Neuronal stem cell (in vitro differentiated cells): ENCODE measurements around the gene GTSE1.
A peak's percentile ranks its signal among the peaks of the same experiment; 100 is the strongest.

ENCODE experiments used
- DNase-seq: peaks from one replicate; pipeline ENCODE4 v3.0.0-alpha.2; 2013; ENCODE audit warnings: low spot score
- H2AFZ ChIP-seq: one replicate; pipeline ENCODE4 v1.6.1; 2013; ENCODE audit warnings: mild to moderate bottlenecking, low read length, inconsistent platforms
- H2AK5ac ChIP-seq: 2 replicates; pipeline ENCODE4 v1.6.1; 2013; ENCODE audit warnings: low read depth, mild to moderate bottlenecking, inconsistent platforms, low read length, moderate library complexity, mixed read lengths
- H2BK120ac ChIP-seq: 2 replicates; pipeline ENCODE4 v1.6.1; 2013; ENCODE audit warnings: low read depth, mild to moderate bottlenecking, inconsistent platforms, low read length, moderate library complexity, mixed read lengths
- H2BK12ac ChIP-seq: one replicate; pipeline ENCODE4 v1.6.1; 2013; ENCODE audit warnings: low read length, inconsistent platforms
- H2BK15ac ChIP-seq: 2 replicates; pipeline ENCODE4 v1.6.1; 2013; ENCODE audit warnings: mild to moderate bottlenecking, low read length, inconsistent platforms, mixed read lengths
- H2BK5ac ChIP-seq: one replicate; pipeline ENCODE4 v1.6.1; 2013; ENCODE audit warnings: inconsistent platforms, mild to moderate bottlenecking, low read length, moderate library complexity
- H3K14ac ChIP-seq: one replicate; pipeline ENCODE4 v1.6.1; 2013; ENCODE audit warnings: low read length, inconsistent platforms
- H3K18ac ChIP-seq: 2 replicates; pipeline ENCODE4 v1.6.1; 2013; ENCODE audit warnings: low read length, inconsistent platforms
- H3K23ac ChIP-seq: 2 replicates; pipeline ENCODE4 v1.6.1; 2013; ENCODE audit warnings: low read depth, mild to moderate bottlenecking, mixed read lengths, low read length, inconsistent platforms; ENCODE audit not compliant: poor library complexity
- H3K27ac ChIP-seq: replicated peaks from 3 replicates; pipeline ENCODE4 v1.5.1; 2013; ENCODE audit warnings: low read length, inconsistent platforms
- H3K27me3 ChIP-seq, 3 experiments: 2 replicates each; pipeline ENCODE4 v1.6.1; 2013; ENCODE audit warnings: low read length in 3 of 3, mild to moderate bottlenecking in 2 of 3, inconsistent platforms in 1 of 3, low read depth in 1 of 3, mixed read lengths in 1 of 3, moderate library complexity in 1 of 3; ENCODE audit not compliant: control insufficient read depth in 3 of 3, insufficient read depth in 3 of 3
- H3K36me3 ChIP-seq, 2 donors: replicated peaks in 1 of 2; 2 replicates each; pipeline ENCODE4 v1.6.1; 2013; ENCODE audit warnings: low read length in 2 of 2; ENCODE audit not compliant: control insufficient read depth in 2 of 2, insufficient read depth in 2 of 2
- H3K4ac ChIP-seq: 2 replicates; pipeline ENCODE4 v1.6.1; 2013; ENCODE audit warnings: inconsistent platforms, mild to moderate bottlenecking, low read length, moderate library complexity
- H3K4me1 ChIP-seq, 2 donors: 1 replicate in 1 of 2; 2 replicates in 1 of 2; pipeline ENCODE4 v1.6.1; 2013; ENCODE audit warnings: low read length in 2 of 2, low read depth in 1 of 2; ENCODE audit not compliant: control insufficient read depth in 2 of 2, insufficient read depth in 1 of 2
- H3K4me2 ChIP-seq: one replicate; pipeline ENCODE4 v1.6.1; 2013; ENCODE audit warnings: mild to moderate bottlenecking, low read length, inconsistent platforms; ENCODE audit not compliant: insufficient read depth, poor library complexity, severe bottlenecking
- H3K4me3 ChIP-seq, 2 donors: 2 replicates each; pipeline ENCODE4 v1.5.1; 2013; ENCODE audit warnings: low read length in 2 of 2, mild to moderate bottlenecking in 2 of 2, inconsistent platforms in 1 of 2, moderate library complexity in 1 of 2
- H3K79me1 ChIP-seq: one replicate; pipeline ENCODE4 v1.6.1; 2013; ENCODE audit warnings: low read depth, mild to moderate bottlenecking, inconsistent platforms, low read length, moderate library complexity
- H3K9ac ChIP-seq: one replicate; pipeline ENCODE4 v1.6.1; 2013; ENCODE audit warnings: mild to moderate bottlenecking, low read depth, low read length, inconsistent platforms; ENCODE audit not compliant: poor library complexity
- H3K9me3 ChIP-seq, 2 donors: replicated peaks in 1 of 2; 2 replicates each; pipeline versions ENCODE3 to v1.6.1; 2013; ENCODE audit warnings: low read length in 2 of 2, mild to moderate bottlenecking in 2 of 2, inconsistent platforms in 1 of 2, low read depth in 1 of 2, mixed read lengths in 1 of 2, moderate library complexity in 1 of 2; ENCODE audit not compliant: control insufficient read depth in 2 of 2, insufficient read depth in 1 of 2
- H4K8ac ChIP-seq: one replicate; pipeline ENCODE4 v1.6.1; 2013; ENCODE audit warnings: low read depth, mild to moderate bottlenecking, inconsistent platforms, low read length, moderate library complexity
- H4K91ac ChIP-seq: one replicate; pipeline ENCODE4 v1.6.1; 2013; ENCODE audit warnings: low read length, low read depth, mild to moderate bottlenecking, inconsistent platforms; ENCODE audit not compliant: poor library complexity
- WGBS, 2 donors: extraction: QIAGEN DNeasy Blood & Tissue Kit; methylation state at CpG; one replicate each; pipeline ENCODE4 v1.1.7; 2013; ENCODE audit warnings: missing lambda C conversion rate in 2 of 2, mixed read lengths in 1 of 2; ENCODE audit not compliant: insufficient read length in 2 of 2, insufficient replicate concordance in 1 of 2; ENCODE audit errors: extremely low coverage in 2 of 2; 5-methylcytosine and 5-hydroxymethylcytosine counted together

GTSE1 gene

DNA sequence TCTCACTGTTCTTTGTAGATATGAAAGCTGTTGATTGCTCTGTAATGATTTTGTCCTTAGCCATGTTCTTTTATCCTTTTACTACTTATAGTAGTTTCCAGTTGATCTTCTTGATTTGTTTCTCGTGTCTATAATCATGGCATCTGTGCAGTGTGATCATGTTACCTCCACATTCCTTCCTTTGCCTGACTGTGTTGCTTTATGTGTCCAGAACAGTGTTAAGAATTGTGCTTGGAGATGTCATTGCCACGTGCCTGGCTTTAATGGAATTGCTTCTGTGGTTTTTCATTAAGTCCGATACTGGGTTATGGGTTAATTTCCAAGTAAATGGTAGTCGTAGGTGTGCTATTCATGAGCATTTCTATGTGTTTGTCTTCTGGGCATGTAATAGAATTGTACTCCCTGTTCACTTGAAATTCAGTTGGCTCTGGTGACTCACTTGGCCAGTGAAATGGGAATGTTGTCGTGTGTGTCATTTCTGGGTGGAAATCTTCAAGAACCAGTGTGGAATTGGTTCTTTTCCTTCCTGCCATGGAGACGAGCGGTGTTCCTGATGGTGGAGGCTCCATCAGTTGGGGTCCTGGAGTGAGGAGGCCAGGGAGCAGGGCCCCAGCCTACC is 6.8 kb downstream of the GTSE1 start:
- Histone ChIP-seq H3K27ac (no peak overlapping the region), H3K9ac (no peak overlapping the region), H2BK15ac (no peak overlapping the region), H3K79me1 (peaks cover 9% of the 10 kb centered on the region), H3K18ac (no peak overlapping the region), H3K4me2 (no peak overlapping the region), H2BK5ac (no peak overlapping the region), H2BK120ac (no peak overlapping the region), H2AK5ac (no peak overlapping the region), H2AFZ (no peak overlapping the region), H3K27me3 (no peaks in the 10 kb centered on the region), H4K8ac (no peak overlapping the region), H2BK12ac (no peak overlapping the region), H3K36me3 (peaks cover 29 to 89% of the 10 kb centered on the region in 2 donors), H3K14ac (no peak overlapping the region), H3K4me1 (peaks cover 0 to 4% of the 10 kb centered on the region in 2 donors), H4K91ac (no peak overlapping the region), H3K23ac (no peak overlapping the region), H3K4ac (no peak overlapping the region), H3K4me3 (no peak overlapping the region), H3K9me3 (no peaks in the 10 kb centered on the region)
- WGBS, 2 donors: no CpG with 5 or more reads among the region's 7 CpGs
- no peak for DNase-seq

DNA sequence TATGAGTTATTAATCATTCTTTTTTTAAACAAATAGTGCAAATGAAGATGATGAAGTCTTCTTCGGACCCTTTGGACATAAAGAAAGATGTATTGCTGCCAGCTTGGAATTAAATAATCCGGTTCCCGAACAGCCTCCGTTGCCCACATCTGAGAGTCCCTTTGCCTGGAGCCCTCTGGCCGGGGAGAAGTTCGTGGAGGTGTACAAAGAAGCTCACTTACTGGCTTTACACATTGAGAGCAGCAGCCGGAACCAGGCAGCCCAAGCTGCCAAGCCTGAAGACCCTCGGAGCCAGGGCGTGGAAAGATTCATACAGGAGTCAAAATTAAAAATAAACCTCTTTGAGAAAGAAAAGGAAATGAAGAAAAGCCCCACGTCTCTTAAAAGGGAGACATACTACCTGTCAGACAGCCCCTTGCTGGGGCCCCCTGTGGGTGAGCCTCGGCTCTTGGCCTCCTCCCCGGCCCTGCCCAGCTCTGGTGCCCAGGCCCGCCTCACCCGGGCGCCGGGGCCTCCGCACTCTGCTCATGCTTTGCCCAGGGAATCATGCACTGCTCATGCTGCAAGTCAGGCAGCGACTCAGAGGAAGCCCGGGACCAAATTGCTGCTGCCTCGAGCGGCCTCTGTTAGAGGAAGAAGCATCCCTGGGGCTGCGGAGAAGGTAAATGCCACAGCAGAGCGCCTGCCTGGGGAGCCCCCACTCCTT is 11.8 kb downstream of the GTSE1 start:
- H3K4me1 ChIP-seq: no peaks in the 10 kb centered on the region
- H3K23ac ChIP-seq: no peak overlapping the region
- H2BK120ac ChIP-seq: no peak overlapping the region
- WGBS, 2 donors: no CpG with 5 or more reads among the region's 23 CpGs
- peaks cover 13% of the 10 kb centered on the region for H3K79me1 ChIP-seq
- H2BK5ac ChIP-seq: no peak overlapping the region
- no peak overlapping the region for H3K14ac ChIP-seq
- H2BK12ac ChIP-seq: no peak overlapping the region
- no peak overlapping the region for H3K4ac ChIP-seq
- no peak overlapping the region for H3K4me3 ChIP-seq
- no peak overlapping the region for H4K91ac ChIP-seq
- no peak overlapping the region for H2AK5ac ChIP-seq
- H3K27ac ChIP-seq: no peak overlapping the region
- no peak overlapping the region for H3K18ac ChIP-seq
- H4K8ac ChIP-seq: no peak overlapping the region
- no peaks in the 10 kb centered on the region for H3K9me3 ChIP-seq
- H3K4me2 ChIP-seq: no peak overlapping the region
- H2AFZ ChIP-seq: no peak overlapping the region
- no peak overlapping the region for H3K9ac ChIP-seq
- H2BK15ac ChIP-seq: no peak overlapping the region
- DNase-seq: no peak
- no peaks in the 10 kb centered on the region for H3K27me3 ChIP-seq
- peaks cover 28 to 90% of the 10 kb centered on the region in 2 donors for H3K36me3 ChIP-seq

DNA sequence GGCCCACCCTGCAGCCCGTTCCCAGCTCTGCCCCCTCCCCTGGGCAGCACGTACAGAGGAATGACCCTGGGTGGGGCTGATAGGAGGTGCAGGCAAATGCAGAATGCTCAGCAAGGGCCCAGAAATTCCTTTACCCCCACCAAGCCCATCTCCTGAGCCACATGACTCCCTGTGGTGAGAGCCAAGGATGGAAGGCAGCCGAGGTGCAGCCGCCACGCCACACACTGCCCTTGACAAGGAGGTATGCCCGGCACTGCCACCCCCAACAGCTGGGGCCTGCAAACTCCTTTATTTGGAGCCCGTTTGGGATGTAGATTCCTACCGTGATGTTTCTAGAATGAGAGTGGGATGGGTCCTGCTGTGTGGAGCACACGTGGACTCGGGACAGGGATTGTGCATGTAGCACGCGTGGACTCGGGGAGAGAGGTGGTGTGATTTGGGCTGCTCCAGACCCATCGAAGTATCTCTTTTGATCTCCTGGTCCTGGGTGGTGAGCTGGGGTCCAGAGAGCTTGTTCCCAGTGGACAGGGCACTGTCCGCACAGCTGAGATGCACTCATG is 12.9 kb downstream of the GTSE1 start:
- H3K23ac ChIP-seq: no peak overlapping the region
- H3K18ac ChIP-seq: peak overlapping the region; percentile 17
- H2BK15ac ChIP-seq: no peak overlapping the region
- no peak overlapping the region for H3K4me2 ChIP-seq
- H3K9me3 ChIP-seq: no peaks in the 10 kb centered on the region
- WGBS, 2 donors: no CpG with 5 or more reads among the region's 15 CpGs
- peaks cover 9% of the 10 kb centered on the region for H3K79me1 ChIP-seq
- H2BK12ac ChIP-seq: no peak overlapping the region
- no peak overlapping the region for H2BK5ac ChIP-seq
- H2BK120ac ChIP-seq: no peak overlapping the region
- H3K4me3 ChIP-seq: no peak overlapping the region
- no peak overlapping the region for H3K14ac ChIP-seq
- H4K91ac ChIP-seq: no peak overlapping the region
- no peak overlapping the region for H3K27ac ChIP-seq
- no peaks in the 10 kb centered on the region for H3K27me3 ChIP-seq
- H2AK5ac ChIP-seq: no peak overlapping the region
- no peak overlapping the region for H3K9ac ChIP-seq
- no peak for DNase-seq
- no peak overlapping the region for H2AFZ ChIP-seq
- H3K4ac ChIP-seq: no peak overlapping the region
- peaks cover 31 to 89% of the 10 kb centered on the region in 2 donors for H3K36me3 ChIP-seq
- no peak overlapping the region for H4K8ac ChIP-seq
- H3K4me1 ChIP-seq: no peaks in the 10 kb centered on the region

DNA sequence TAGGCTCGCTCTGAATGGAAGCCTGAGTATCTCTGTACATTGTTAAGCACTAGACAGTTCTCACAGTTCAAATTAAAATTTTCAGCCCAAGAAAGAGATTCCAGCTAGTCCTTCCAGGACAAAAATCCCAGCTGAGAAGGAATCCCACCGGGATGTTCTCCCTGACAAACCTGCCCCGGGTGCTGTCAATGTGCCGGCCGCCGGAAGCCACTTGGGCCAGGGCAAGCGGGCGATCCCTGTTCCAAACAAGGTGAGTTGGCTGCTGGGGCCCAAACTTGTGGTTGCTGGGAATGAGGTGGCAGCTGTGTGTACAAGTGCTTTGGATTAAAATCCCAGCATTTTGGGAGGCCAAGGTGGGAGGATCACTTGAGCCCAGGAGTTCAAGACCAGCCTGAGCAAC is 15.4 kb downstream of the GTSE1 start:
- no peaks in the 10 kb centered on the region for H3K27me3 ChIP-seq
- H3K9ac ChIP-seq: no peak overlapping the region
- no peak overlapping the region for H2AK5ac ChIP-seq
- H3K79me1 ChIP-seq: peaks cover 7% of the 10 kb centered on the region
- no peak overlapping the region for H2BK5ac ChIP-seq
- H3K4me3 ChIP-seq: no peak overlapping the region
- no peaks in the 10 kb centered on the region for H3K4me1 ChIP-seq
- H2BK120ac ChIP-seq: no peak overlapping the region
- no peak overlapping the region for H4K8ac ChIP-seq
- no peak overlapping the region for H3K14ac ChIP-seq
- H3K36me3 ChIP-seq: peaks cover 32 to 92% of the 10 kb centered on the region in 2 donors
- H3K9me3 ChIP-seq: no peaks in the 10 kb centered on the region
- no peak overlapping the region for H3K4ac ChIP-seq
- H3K18ac ChIP-seq: no peak overlapping the region
- no peak for DNase-seq
- no peak overlapping the region for H2BK12ac ChIP-seq
- no peak overlapping the region for H3K4me2 ChIP-seq
- no peak overlapping the region for H2AFZ ChIP-seq
- WGBS, 2 donors: no CpG with 5 or more reads among the region's 8 CpGs
- H3K23ac ChIP-seq: no peak overlapping the region
- H4K91ac ChIP-seq: no peak overlapping the region
- H2BK15ac ChIP-seq: no peak overlapping the region
- H3K27ac ChIP-seq: no peak overlapping the region
